HG03342 (cell line): ENCODE results near the gene PAK4.

ENCODE experiments used
- ATAC-seq: cut with Tn5 transposase; IDR thresholded peaks from one replicate; pipeline ENCODE4 v1.9.1; 2021; ENCODE audit warnings: mild to moderate bottlenecking, moderate library complexity; ENCODE audit not compliant: unreplicated experiment

PAK4 gene

GRCh38 chr19:39145180-39145953 is 19.8 kb downstream of the PAK4 start:
- ATAC-seq = no peak

DNA sequence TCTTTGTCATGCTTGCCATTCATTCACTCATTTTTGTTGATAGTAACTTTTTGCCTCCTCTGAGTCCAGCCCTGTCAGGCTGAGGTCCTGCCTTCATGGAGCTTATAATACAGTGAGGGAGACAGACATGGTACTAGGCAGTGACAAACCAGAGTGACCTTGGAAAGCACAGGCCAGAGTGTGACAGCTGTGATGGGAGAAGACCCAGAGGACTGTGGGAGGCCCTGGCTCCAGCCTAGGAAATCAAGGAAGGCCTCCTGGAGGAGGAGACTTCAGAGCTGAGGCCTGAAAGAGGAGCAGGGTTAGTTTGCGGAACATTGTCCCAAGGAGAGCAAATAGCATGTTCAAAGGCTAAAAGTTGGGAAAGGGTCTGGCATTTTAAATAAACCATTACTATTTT is 20.5 kb downstream of the PAK4 start:
- ATAC-seq = no peak

GRCh38 chr19:39146686-39147450 is 21.3 kb downstream of the PAK4 start:
- no peak for ATAC-seq

DNA sequence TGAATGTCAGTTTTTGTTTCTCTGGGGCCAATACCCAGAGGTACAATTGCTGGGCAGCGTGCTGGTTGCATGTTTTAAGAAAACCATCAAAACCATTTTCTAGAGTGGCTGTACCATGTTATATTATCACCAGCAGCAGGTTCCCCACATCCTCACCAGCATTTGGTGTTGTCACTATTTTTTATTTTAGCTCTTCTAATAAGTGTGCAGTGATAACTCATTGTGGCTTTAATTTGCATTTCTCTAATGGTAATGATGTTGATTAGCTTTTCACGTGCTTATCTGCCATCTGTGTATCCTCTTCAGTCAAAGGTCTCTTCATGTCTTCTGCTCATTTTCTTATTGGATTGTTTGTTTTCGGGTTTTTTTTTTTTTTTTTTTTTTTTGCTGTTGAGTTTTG is 21.9 kb downstream of the PAK4 start:
- no peak for ATAC-seq

DNA sequence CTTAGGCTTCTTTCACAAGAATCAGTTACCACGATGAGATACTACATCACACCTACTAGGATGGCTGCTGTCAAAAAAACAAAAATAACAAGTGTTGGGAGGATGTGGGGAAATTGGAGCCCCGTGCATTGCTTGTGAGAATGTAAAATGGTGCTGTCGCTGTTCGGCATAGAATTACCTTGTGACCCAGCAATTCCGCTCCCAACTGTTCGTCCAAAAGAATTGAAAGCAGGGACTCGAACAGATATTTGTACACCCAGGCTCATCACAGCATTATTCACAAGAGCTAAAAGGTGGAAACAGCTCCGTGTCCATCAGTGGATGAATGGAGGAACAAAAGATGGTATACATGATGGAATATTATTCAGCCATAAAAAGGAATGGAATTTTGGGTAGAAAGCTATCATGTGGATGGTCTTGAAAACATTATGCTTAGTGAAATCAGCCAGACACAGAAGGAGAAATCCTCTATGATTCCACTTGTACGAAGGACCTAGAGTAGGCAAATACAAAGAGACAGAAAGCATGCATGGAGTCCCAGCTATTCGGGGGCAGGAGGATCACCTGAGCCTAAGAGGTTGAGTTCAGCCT is 23.4 kb downstream of the PAK4 start:
- ATAC-seq = no peak

- ATAC-seq = no peak
These were observed 24.6 kb downstream of the PAK4 start for GRCh38 chr19:39150235-39150634.

- ATAC-seq = no peak
These were observed 25.4 kb downstream of the PAK4 start for GRCh38 chr19:39150807-39151600.

DNA sequence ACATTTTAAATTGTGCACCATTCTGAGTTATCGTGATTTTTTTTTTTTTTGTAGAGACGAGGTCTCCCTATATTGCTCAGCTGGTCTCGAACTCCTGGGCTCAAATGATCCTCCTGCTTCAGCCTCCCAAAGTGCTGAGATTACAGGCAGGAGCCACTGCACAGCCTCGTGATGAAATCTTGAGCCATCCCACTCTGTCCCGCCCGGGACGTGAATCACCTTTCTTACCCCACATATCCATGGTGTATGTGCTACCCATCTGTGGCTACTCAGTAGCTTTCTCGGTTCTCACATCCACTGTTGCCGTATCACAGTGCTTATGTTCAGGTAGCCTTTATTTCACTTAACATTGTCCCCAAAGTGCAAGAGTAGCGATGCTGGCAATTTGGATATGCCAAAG is 26.5 kb downstream of the PAK4 start:
- no peak for ATAC-seq

- no peak for ATAC-seq
These were observed 28.6 kb downstream of the PAK4 start for GRCh38 chr19:39154100-39154628.

GRCh38 chr19:39154629-39155100 is 29.1 kb downstream of the PAK4 start:
- ATAC-seq = no peak

DNA sequence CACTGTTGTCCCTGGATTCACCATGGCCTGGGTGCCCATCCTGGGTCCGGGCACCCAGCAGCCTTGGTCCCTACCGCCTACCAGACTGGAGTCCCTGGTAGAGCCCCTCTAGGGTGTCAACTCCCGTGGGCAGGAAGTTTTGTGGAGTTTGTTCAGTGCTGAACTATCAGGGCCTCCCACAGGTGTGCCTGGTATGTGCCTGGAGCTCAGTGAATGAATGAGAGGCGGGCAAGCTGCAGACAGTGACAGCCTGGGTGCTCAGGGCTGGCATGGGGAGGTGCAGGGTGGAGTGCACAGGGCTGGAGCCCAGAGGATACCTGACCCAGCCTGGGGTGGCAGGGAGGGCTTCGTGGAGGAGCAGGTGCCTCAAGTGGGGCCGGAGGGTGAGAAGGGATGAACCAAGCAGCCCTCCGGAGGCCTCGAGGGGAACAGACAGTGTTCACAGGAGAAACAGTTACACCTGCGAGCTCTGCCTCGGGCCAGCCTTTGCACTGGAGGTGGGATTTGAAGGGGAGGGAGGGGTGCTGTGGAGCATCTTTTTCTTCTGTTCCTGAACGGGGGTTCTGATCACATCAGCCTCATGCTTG is 29.6 kb downstream of the PAK4 start:
- no peak for ATAC-seq

DNA sequence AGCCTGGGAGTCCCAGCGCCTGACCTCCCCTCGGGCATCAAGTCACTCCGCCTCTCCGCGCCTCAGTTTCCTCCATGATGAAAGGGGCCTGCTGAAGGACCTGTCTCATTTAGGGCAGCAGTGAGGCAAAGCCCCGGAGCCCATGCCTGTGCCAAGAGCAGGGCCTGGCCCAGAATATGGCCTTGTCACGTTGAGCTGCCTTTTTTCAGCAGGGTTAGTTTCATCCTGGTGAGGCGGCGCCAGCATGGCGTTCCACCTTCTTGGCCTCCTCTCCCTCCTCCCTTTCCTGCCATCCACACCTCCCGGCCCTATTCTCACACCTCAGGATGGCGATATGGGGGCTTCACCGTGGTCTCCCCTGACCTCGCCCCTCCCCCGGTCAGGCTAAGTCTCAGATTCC is 30.2 kb downstream of the PAK4 start:
- ATAC-seq = no peak

DNA sequence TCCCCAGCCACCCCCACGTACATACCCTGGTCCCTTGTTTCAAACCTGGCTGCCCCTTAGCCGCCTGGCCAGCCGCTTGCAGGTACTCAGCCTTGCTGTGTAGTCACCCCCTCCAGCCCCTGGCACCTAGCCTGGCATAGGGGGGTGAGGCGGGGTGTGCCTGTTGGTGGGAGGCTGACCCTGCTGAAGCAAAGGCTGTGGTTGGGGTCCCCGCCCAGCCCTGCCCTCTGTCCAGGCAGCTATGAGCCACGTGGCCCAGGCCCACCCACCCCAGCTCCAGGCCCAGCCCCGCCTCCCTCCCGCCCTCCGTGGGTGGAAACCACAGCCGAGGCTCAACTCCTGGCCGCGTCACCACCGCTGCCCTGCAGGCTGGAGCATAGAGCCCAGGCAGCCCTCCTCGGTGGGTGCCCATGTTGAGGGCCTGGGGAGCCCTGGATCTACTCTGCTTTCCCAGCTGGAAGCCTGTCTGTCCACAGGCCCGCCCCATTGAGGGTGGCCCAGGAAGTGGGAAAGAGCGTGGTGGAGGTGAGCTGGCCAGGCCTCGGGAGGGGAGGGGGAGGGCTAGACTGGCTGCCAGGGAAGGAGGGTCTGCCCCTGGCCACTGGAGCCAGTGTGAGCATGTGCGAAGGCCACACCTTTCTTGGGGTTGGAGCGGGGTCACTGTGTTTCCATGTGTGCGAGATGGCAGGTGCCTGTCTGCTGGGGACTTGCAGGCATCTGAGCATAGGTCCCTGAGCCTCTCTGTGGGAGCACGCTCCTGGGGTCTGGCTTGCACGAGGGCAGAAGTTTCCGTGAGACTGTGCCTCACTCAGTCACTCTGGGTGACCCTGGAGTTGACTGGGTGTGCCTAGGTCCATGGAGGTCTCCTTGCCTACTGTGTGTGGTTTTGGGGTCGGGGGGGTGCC is 31.0 kb downstream of the PAK4 start:
- no peak for ATAC-seq

GRCh38 chr19:39157275-39157996 is 31.9 kb downstream of the PAK4 start:
- no peak for ATAC-seq

- ATAC-seq = no peak
These were observed 32.4 kb downstream of the PAK4 start for GRCh38 chr19:39157997-39158389.

DNA sequence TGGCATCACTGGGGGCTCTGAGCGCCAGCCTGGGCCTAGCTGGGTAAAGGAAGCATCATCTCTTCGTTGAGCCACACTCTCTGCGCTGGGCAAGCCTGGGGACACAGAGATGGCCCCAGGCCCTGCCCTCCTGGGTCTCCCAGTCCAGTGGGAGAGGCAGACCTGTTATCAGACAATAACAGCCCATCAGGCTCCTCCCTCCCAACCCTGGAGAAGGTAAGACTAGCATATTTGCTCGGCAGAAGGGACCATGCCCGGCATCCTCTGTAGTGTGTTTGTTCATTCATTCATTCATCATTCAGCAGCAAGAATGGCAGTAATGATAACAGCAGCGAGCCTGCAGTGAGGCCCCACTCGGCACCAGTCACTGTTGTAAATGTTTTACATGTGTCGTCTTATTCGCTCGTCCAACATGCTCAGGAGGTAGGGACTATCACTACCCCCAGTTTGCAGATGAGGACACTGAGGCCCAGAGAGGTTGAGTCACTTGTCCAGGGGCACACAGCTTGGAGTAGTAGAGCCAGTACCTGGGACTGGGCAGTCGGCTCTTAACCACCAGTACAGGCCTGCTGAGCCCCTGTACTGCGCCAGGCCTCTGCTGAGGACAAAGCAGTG is 33.2 kb downstream of the PAK4 start:
- no peak for ATAC-seq

GRCh38 chr19:39160523-39160861 is 34.9 kb downstream of the PAK4 start:
- no peak for ATAC-seq

GRCh38 chr19:39160889-39161672 is 35.5 kb downstream of the PAK4 start:
- ATAC-seq = no peak
